ENCODE results near the gene SNED1. TPM values are rescaled to one million over a fixed set of nuclear protein-coding genes. Genes with fewer than 3 reads are reported as not detected.

The SNED1 gene
- total RNA-seq, 4 donors from 2014 or later, result 5.6 to 31.9 (median 13.2) TPM

DNA sequence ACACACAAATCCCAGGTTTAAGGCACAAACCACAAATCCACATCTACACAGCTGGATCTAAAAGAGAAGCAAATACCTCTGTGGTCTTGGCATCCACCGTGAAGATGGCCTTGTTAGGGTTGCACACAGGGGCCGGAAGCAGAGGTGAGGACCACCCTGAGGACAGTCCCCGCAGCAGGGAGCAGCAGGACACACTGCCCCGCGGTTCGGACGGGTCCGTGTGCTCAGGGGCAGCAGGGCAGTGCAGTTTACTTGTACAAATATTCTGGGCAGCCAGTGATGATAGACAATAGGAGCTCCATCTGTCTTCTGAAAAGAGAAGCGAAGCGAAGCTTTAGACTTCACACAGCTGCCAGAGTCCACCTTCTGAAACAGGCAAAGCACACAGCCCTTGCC is 142.0 kb downstream of the SNED1 start:
- TF ChIP-seq POLR2AphosphoS5 (IDR thresholded peaks at IDR 0.05), result no peak
- TF ChIP-seq EP300 (IDR thresholded peaks at IDR 0.05), result no peak
- no peak for TF ChIP-seq POLR2A (IDR thresholded peaks at IDR 0.05)
- Histone ChIP-seq H3K4me3 (no peak overlapping the region), H3K27me3 (no peaks in the 10 kb centered on the region), H3K27ac (no peak overlapping the region), H3K36me3 (peaks cover 36% of the 10 kb centered on the region), H3K9me3 (no peaks in the 10 kb centered on the region), H3K4me1 (no peaks in the 10 kb centered on the region)
- DNase-seq (ENCODE audit: low spot score in 2 of 2), result no peak
- WGBS, result 94% methylated on average over 10 of the region's 10 CpGs

DNA sequence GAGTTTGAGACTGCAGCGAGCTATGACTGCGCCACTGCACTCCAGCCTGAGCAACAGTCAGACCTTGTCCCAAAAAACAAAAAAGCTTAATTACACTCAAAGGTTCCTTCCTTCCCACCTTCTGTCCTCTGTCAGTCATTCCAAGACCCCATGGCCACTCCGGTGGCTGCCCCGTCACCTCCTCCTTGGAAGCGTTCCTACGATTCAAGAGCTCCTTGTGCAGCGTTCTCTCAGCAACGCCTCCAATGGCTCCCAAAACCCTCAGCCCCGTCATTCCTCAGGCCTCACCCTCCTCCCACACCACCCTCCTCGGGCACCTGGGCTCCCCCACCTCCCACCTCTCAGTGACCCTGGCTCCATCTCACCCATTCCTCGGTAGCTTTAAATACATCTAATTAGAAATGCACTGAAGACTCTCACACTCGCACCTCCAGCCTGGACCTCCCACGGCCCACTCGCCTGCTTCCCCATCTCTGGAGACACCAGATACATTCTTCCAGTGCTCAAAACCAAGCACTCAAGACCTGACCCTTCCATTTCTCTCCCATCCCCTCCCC is 142.9 kb downstream of the SNED1 start:
- no peaks in the 10 kb centered on the region for H3K9me3 ChIP-seq
- WGBS, result 94% methylated on average over 14 of the region's 14 CpGs
- H3K27me3 ChIP-seq, result no peaks in the 10 kb centered on the region
- no peak overlapping the region for H3K27ac ChIP-seq
- TF ChIP-seq EP300 (IDR thresholded peaks at IDR 0.05), result no peak
- no peak for TF ChIP-seq POLR2A (IDR thresholded peaks at IDR 0.05)
- TF ChIP-seq CTCF (IDR thresholded peaks at IDR 0.05), result no peak
- no peak for TF ChIP-seq POLR2AphosphoS5 (IDR thresholded peaks at IDR 0.05)
- no peaks in the 10 kb centered on the region for H3K4me1 ChIP-seq
- no peak overlapping the region for H3K4me3 ChIP-seq
- H3K36me3 ChIP-seq, result peaks cover 34% of the 10 kb centered on the region
- no peak for DNase-seq (ENCODE audit: low spot score in 2 of 2)

DNA sequence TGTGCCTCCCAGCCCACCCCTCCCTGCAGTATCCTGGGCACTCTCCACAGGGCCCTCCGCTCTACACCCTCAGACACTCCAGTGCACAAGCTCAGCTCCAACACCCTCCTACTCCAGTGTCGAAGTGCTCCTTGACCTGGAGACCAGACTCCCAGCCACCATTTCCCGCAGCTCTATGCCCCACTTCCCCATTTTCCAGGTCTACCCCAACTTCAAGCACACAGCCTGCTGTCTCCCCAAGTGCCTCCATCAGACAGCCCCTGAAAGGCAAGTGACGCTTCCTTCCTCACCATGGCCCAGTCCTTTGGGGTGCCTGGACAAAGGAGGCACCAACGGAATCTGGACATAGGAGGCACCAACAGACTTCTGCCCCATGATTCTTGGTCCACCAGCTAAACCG is 143.6 kb downstream of the SNED1 start:
- no peak for DNase-seq (ENCODE audit: low spot score in 2 of 2)
- no peak overlapping the region for H3K4me3 ChIP-seq
- no peaks in the 10 kb centered on the region for H3K27me3 ChIP-seq
- WGBS, result 95% methylated on average over 6 of the region's 6 CpGs
- no peak for TF ChIP-seq POLR2A (IDR thresholded peaks at IDR 0.05)
- TF ChIP-seq CTCF (IDR thresholded peaks at IDR 0.05), result no peak
- TF ChIP-seq POLR2AphosphoS5 (IDR thresholded peaks at IDR 0.05), result no peak
- TF ChIP-seq EP300 (IDR thresholded peaks at IDR 0.05), result no peak
- peaks cover 26% of the 10 kb centered on the region for H3K36me3 ChIP-seq
- no peaks in the 10 kb centered on the region for H3K9me3 ChIP-seq
- no peak overlapping the region for H3K27ac ChIP-seq
- H3K4me1 ChIP-seq, result no peaks in the 10 kb centered on the region

- Histone ChIP-seq H3K36me3 (peaks cover 21% of the 10 kb centered on the region), H3K27me3 (no peaks in the 10 kb centered on the region), H3K4me3 (no peak overlapping the region), H3K27ac (no peak overlapping the region), H3K9me3 (no peaks in the 10 kb centered on the region), H3K4me1 (no peaks in the 10 kb centered on the region)
- DNase-seq (ENCODE audit: low spot score in 2 of 2), result no peak
- TF ChIP-seq CTCF (IDR thresholded peaks at IDR 0.05), result no peak
- no peak for TF ChIP-seq EP300 (IDR thresholded peaks at IDR 0.05)
- TF ChIP-seq POLR2A (IDR thresholded peaks at IDR 0.05), result no peak
- TF ChIP-seq POLR2AphosphoS5 (IDR thresholded peaks at IDR 0.05), result no peak
- WGBS, result 91% methylated on average over 9 of the region's 9 CpGs
Measured at GRCh38 chr2:241142593-241142992, 144.2 kb downstream of the SNED1 start.

Other genes with a start within 250 kb of the SNED1 start
- 10 to 100 TPM in 1 of 4 donors, 1 to 10 TPM in 3; 2.9 to 15.9 (median 3.2) TPM for gene KIF1A, start 178.4 kb upstream of the SNED1 start, total RNA-seq
- under 1 TPM in 1 of 4 donors, not detected in 3; 0.80 TPM for gene AGXT, start 129.8 kb upstream of the SNED1 start, total RNA-seq
- gene MAB21L4, start 102.5 kb upstream of the SNED1 start, total RNA-seq, result 10 to 100 TPM; 28.7 to 97.5 (median 69.2) TPM
- not detected for gene CROCC2, start 92.3 kb upstream of the SNED1 start, total RNA-seq
- gene MTERF4, start 103.7 kb downstream of the SNED1 start, total RNA-seq, result 10 to 100 TPM; 30.0 to 81.8 (median 52.4) TPM
- 10 to 100 TPM in 3 of 4 donors, 1 to 10 TPM in 1; 9.8 to 19.7 (median 14.6) TPM for gene PASK, start 150.9 kb downstream of the SNED1 start, total RNA-seq
- 100 to 1,000 TPM in 1 of 4 donors, 10 to 100 TPM in 3; 37.8 to 104 (median 44.4) TPM for gene PPP1R7, start 151.8 kb downstream of the SNED1 start, total RNA-seq
- 1 to 10 TPM; 1.1 to 1.4 (median 1.2) TPM for gene ANO7, start 190.1 kb downstream of the SNED1 start, total RNA-seq

Measured in suprapubic skin (tissue), 4 donors.